ENCODE measurements around the gene PAX9. TPM values are rescaled to one million over a fixed set of nuclear protein-coding genes. Genes with fewer than 3 reads are reported as not detected.

Gene PAX9
- total RNA-seq, 2 experiments from 2014 or later, result not detected

DNA sequence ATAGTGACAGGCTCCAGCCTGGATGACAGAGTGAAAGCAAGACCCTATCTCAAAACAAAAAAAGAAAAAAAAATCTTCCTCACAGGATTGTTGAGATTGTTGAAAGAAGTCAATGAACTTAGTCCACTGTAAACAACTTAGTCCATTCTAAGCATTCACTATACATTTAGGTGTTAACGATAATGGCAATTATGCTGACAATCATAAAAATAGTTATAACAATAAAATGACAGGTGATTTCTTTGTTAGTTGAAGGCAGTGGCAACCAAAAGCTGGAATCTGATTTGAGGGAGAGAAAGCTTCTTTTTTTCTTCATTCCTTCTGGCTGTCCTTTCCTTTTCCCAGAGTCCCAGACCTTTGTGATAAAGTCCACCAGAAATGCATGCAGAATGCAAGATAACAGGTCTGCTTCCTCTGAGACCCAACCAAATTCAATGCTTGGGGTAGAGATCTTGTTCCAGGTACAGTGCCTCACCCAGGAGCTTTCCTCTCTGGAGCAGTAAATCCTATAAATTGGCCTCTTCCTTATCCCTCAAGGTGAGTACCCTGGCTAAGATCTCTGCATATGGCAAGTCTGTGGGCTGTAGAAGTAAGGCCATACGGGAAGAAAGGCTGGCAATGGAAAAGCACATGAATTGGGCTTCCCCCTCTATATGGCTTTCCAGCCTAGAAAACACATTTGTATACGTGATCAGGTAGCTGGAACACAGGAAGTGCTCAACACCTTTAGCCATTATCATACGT lies 52.5 kb downstream of the PAX9 start:
- Mint-ChIP-seq H3K36me3 (no peaks in the 10 kb centered on the region), H3K27ac (no peak overlapping the region), H3K4me1 (no peaks in the 10 kb centered on the region), H3K9me3 (ENCODE audit: low read depth) (no peaks in the 10 kb centered on the region), H3K27me3 (no peaks in the 10 kb centered on the region), H3K4me3 (no peak overlapping the region)
- DNase-seq (no peak), ATAC-seq (no peak)
- CTCF ChIA-PET, result no interaction called here

DNA sequence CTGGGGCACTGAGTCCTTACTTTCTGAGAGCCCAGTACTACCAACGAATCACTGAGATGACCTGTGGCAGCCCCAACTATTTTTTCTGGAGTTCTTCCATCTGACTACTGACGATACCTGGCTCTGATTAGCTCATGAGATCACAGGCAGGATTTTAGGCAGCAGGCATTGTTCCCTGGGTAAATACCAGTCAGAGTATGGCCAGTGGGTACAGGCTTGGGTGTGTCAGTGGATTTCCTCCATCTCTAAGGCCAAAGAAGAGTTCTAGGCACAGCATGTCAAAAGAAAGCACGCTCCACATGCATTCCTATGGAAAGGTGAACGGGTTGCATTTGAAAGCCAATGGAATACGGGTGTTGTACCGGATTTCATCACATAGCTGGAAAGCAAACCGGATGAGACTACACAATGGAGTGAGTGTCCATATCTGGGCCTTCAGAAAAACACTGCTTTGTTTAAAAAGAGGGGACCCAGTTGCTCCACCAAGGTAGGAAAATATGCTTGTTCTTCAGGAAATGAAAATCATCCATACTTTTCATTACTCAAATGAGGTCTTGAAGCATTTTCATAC lies 55.0 kb downstream of the PAX9 start:
- ATAC-seq (no peak), DNase-seq (no peak)
- Mint-ChIP-seq H3K4me3 (no peak overlapping the region), H3K27ac (no peak overlapping the region), H3K27me3 (no peaks in the 10 kb centered on the region), H3K9me3 (ENCODE audit: low read depth) (no peaks in the 10 kb centered on the region), H3K4me1 (no peaks in the 10 kb centered on the region), H3K36me3 (no peaks in the 10 kb centered on the region)
- CTCF ChIA-PET, result no interaction called here

- ATAC-seq (no peak), DNase-seq (no peak)
- CTCF ChIA-PET, result no interaction called here
- no peaks in the 10 kb centered on the region for H3K9me3 Mint-ChIP-seq (ENCODE audit: low read depth)
- no peaks in the 10 kb centered on the region for H3K4me1 Mint-ChIP-seq
- H3K27me3 Mint-ChIP-seq, result no peaks in the 10 kb centered on the region
- H3K27ac Mint-ChIP-seq, result no peak overlapping the region
- no peak overlapping the region for H3K4me3 Mint-ChIP-seq
- H3K36me3 Mint-ChIP-seq, result no peaks in the 10 kb centered on the region
These were observed 55.7 kb downstream of the PAX9 start for GRCh38 chr14:36717363-36717762.

- H3K27me3 Mint-ChIP-seq, result no peaks in the 10 kb centered on the region
- no peaks in the 10 kb centered on the region for H3K4me1 Mint-ChIP-seq
- DNase-seq (no peak), ATAC-seq (no peak)
- CTCF ChIA-PET, result no interaction called here
- H3K4me3 Mint-ChIP-seq, result no peak overlapping the region
- no peak overlapping the region for H3K27ac Mint-ChIP-seq
- no peaks in the 10 kb centered on the region for H3K36me3 Mint-ChIP-seq
- no peaks in the 10 kb centered on the region for H3K9me3 Mint-ChIP-seq (ENCODE audit: low read depth)
These were observed 56.6 kb downstream of the PAX9 start for GRCh38 chr14:36718216-36718615.

GRCh38 chr14:36719823-36720222 lies 58.2 kb downstream of the PAX9 start:
- H3K4me3 Mint-ChIP-seq, result no peak overlapping the region
- H3K9me3 Mint-ChIP-seq (ENCODE audit: low read depth), result no peaks in the 10 kb centered on the region
- CTCF ChIA-PET, result no interaction called here

DNA sequence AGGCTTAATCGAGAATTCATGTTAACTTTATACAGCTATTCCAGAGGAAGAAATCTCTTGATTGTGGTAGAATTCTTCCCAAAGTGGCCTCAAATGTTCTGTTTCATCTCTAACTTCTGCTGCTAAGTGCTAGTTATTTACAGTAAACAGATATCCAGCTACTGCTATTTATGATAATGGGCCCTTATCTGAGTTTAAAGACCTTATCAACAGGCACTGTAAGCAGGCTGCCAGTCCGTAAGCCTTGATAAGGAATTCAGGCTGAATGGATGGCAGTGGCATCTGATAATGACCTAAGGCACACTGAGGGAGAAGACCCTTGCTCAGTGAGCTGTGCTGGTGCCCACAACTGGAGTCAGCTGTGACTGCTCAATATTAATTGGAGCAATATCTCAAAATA lies 59.0 kb downstream of the PAX9 start:
- no peak for ATAC-seq
- CTCF ChIA-PET, result no interaction called here
- H3K27me3 Mint-ChIP-seq, result no peaks in the 10 kb centered on the region
- no peaks in the 10 kb centered on the region for H3K36me3 Mint-ChIP-seq
- H3K4me1 Mint-ChIP-seq, result no peaks in the 10 kb centered on the region
- H3K9me3 Mint-ChIP-seq (ENCODE audit: low read depth), result no peaks in the 10 kb centered on the region
- H3K27ac Mint-ChIP-seq, result no peak overlapping the region
- H3K4me3 Mint-ChIP-seq, result no peak overlapping the region
- DNase-seq, result no peak

More at GRCh38 chr14:36719823-36720222, 58.2 kb downstream of the PAX9 start:
- DNase-seq (no peak), ATAC-seq (no peak)
- no peaks in the 10 kb centered on the region for H3K4me1 Mint-ChIP-seq
- no peaks in the 10 kb centered on the region for H3K36me3 Mint-ChIP-seq
- no peak overlapping the region for H3K27ac Mint-ChIP-seq
- no peaks in the 10 kb centered on the region for H3K27me3 Mint-ChIP-seq

- Mint-ChIP-seq H3K27ac (no peak overlapping the region), H3K36me3 (no peaks in the 10 kb centered on the region), H3K4me1 (no peaks in the 10 kb centered on the region), H3K4me3 (no peak overlapping the region), H3K27me3 (no peaks in the 10 kb centered on the region), H3K9me3 (ENCODE audit: low read depth) (no peaks in the 10 kb centered on the region)
- CTCF ChIA-PET, result no interaction called here
- no peak for ATAC-seq
- no peak for DNase-seq
These were observed 60.2 kb downstream of the PAX9 start for GRCh38 chr14:36721877-36722276.

DNA sequence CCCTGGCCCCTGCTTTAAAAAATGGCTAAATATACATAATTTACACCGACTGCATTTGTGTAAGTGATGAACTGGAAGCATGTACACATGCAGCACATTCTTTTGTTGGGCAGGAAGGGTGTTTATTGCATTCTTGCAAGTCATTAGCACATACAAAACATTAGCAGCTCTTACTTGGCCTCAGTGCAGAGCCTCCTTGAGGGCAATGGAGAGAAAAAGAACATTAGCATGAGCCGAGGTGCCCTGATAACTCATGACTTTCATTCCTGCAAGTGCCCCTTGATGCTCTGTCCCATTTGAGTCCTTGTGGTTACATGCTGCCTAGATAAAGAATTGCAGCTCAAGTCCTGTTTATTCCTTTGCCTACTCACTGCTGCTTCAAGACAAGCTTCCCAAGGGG lies 61.9 kb downstream of the PAX9 start:
- Mint-ChIP-seq H3K4me1 (no peaks in the 10 kb centered on the region), H3K36me3 (no peaks in the 10 kb centered on the region), H3K9me3 (ENCODE audit: low read depth) (no peaks in the 10 kb centered on the region), H3K27me3 (no peaks in the 10 kb centered on the region), H3K27ac (no peak overlapping the region), H3K4me3 (no peak overlapping the region)
- CTCF ChIA-PET, result no interaction called here
- DNase-seq (no peak), ATAC-seq (no peak)

DNA sequence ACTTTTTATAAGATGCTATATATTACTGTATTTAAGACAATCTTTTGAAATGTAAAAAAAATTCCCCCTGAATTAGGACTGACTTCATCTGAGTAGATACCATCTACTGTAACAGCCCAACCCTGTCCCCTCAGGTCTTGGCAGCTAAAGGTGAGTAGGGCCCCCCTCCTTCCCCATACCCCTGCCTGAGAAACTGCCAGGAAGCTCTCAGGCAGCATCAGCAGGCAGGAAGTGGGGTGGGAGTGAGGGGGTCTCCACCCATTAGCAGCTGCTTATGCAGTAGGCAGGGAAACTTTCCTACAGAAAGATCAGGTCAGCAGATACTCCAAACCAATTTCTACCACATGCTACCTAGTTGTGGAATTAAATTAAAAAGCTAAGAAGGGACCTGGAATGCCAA lies 62.5 kb downstream of the PAX9 start:
- Mint-ChIP-seq H3K9me3 (ENCODE audit: low read depth) (no peaks in the 10 kb centered on the region), H3K27ac (no peak overlapping the region), H3K4me3 (no peak overlapping the region), H3K4me1 (no peaks in the 10 kb centered on the region), H3K36me3 (no peaks in the 10 kb centered on the region), H3K27me3 (no peaks in the 10 kb centered on the region)
- ATAC-seq (no peak), DNase-seq (no peak)
- CTCF ChIA-PET, result no interaction called here

GRCh38 chr14:36726128-36726527 lies 64.5 kb downstream of the PAX9 start:
- Mint-ChIP-seq H3K4me3 (no peak overlapping the region), H3K36me3 (no peaks in the 10 kb centered on the region), H3K9me3 (ENCODE audit: low read depth) (no peaks in the 10 kb centered on the region), H3K4me1 (no peaks in the 10 kb centered on the region), H3K27ac (no peak overlapping the region), H3K27me3 (no peaks in the 10 kb centered on the region)
- DNase-seq, result no peak
- ATAC-seq, result no peak
- CTCF ChIA-PET, result no interaction called here

Other genes with a start within 250 kb of the PAX9 start
- gene NKX2-1, start 141.6 kb upstream of the PAX9 start, total RNA-seq, result not detected
- gene NKX2-8, start 79.2 kb upstream of the PAX9 start, total RNA-seq, result not detected